RWPE2 (cell line): ENCODE data around the gene CD82.

Experiments
- ATAC-seq: fragments of 200-7000 bp; cut with Tn5 transposase; 3 replicates; pipeline ENCODE4 v1.9.1; 2021; ENCODE audit warnings: low read depth
- DNase-seq: peaks from one replicate; pipeline ENCODE4 v3.0.0-alpha.2; 2020; ENCODE audit warnings: low spot score
- H3K27ac ChIP-seq: fragments of 450-650 bp; 2 replicates; pipeline ENCODE4 v1.5.1; 2017; ENCODE audit warnings: mild to moderate bottlenecking; ENCODE audit not compliant: poor library complexity, severe bottlenecking
- H3K27me3 ChIP-seq: fragments of 250-450 bp; sonication (Bioruptor Pico); 2 replicates; pipeline ENCODE4 v1.5.1; 2021; ENCODE audit warnings: mild to moderate bottlenecking, moderate library complexity; ENCODE audit not compliant: insufficient read depth, poor library complexity, severe bottlenecking
- H3K36me3 ChIP-seq: fragments of 250-450 bp; sonication (Bioruptor Pico); 2 replicates; pipeline ENCODE4 v1.5.1; 2020; ENCODE audit warnings: low read depth, mild to moderate bottlenecking, moderate library complexity
- H3K4me1 ChIP-seq: fragments of 250-450 bp; sonication (Bioruptor Pico); 2 replicates; pipeline ENCODE4 v1.5.1; 2021; ENCODE audit warnings: mild to moderate bottlenecking, moderate library complexity; ENCODE audit not compliant: insufficient read depth, poor library complexity, severe bottlenecking
- H3K4me3 ChIP-seq: fragments of 250-450 bp; sonication (Bioruptor Pico); 2 replicates; pipeline ENCODE4 v1.5.1; 2021; ENCODE audit warnings: mild to moderate bottlenecking, moderate library complexity; ENCODE audit not compliant: severe bottlenecking
- H3K9me3 ChIP-seq: fragments of 250-450 bp; sonication (Bioruptor Pico); 2 replicates; pipeline ENCODE4 v1.5.1; 2021; ENCODE audit warnings: mild to moderate bottlenecking, moderate library complexity; ENCODE audit not compliant: severe bottlenecking
- TF ChIP-seq, protein P1 (sequence below): fragments of 450-650 bp; IDR thresholded peaks from one replicate; pipeline ENCODE4 v1.5.1; 2017; ENCODE audit warnings: mild to moderate bottlenecking, moderate library complexity; ENCODE audit not compliant: poor library complexity, severe bottlenecking

The CD82 gene

DNA sequence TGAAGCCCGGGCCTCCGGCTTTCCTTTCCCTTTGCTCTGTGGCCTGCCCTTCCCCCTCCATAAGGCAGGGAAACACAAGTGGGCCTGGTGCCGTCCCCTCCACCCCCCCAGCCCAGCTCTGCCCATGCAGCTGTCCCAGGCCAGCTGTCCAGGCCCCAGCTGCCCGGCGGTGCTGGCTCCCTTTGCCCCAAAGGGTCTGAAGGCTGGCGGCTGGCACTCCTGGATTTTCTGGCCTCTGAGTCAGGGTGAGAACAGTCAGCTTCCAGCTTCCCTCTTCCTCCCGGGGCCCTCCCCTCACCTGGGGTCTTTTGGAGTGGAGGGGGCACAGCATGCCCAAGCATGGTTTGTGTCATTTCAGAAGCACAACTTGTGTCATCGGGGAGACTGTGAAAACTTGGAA, 27.8 kb downstream of the CD82 start:
- Histone ChIP-seq H3K27me3 (no peaks in the 10 kb centered on the region), H3K9me3 (no peaks in the 10 kb centered on the region), H3K4me1 (no peaks in the 10 kb centered on the region), H3K27ac (no peak overlapping the region), H3K4me3 (no peak overlapping the region), H3K36me3 (peaks cover 5% of the 10 kb centered on the region)
- TF ChIP-seq, protein P1, sequence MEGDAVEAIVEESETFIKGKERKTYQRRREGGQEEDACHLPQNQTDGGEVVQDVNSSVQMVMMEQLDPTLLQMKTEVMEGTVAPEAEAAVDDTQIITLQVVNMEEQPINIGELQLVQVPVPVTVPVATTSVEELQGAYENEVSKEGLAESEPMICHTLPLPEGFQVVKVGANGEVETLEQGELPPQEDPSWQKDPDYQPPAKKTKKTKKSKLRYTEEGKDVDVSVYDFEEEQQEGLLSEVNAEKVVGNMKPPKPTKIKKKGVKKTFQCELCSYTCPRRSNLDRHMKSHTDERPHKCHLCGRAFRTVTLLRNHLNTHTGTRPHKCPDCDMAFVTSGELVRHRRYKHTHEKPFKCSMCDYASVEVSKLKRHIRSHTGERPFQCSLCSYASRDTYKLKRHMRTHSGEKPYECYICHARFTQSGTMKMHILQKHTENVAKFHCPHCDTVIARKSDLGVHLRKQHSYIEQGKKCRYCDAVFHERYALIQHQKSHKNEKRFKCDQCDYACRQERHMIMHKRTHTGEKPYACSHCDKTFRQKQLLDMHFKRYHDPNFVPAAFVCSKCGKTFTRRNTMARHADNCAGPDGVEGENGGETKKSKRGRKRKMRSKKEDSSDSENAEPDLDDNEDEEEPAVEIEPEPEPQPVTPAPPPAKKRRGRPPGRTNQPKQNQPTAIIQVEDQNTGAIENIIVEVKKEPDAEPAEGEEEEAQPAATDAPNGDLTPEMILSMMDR, result no peak
- DNase-seq, result no peak
- ATAC-seq, result no peak

DNA sequence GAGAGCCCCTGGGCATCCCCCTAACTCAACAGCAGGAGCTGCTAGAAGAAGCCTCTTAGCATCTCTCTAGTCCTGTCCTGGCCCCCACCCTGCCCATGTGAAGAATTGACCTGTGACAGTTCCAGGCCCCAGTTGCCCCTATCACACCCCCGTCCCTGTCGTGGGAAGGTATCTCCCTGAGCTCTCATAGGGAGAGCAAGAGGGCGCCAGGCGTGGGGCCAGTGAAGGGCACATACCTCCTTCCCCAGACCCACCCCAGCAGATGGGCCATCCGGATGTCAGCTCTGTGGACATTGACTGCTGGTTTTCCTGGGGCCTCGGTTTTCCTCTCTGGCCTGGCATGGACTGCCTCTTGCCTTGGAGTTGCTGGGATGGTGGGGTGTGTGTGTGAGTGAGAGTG, 29.5 kb downstream of the CD82 start:
- Histone ChIP-seq H3K27me3 (no peaks in the 10 kb centered on the region), H3K27ac (no peak overlapping the region), H3K4me3 (no peak overlapping the region), H3K9me3 (no peaks in the 10 kb centered on the region), H3K4me1 (no peaks in the 10 kb centered on the region), H3K36me3 (no peaks in the 10 kb centered on the region)
- ATAC-seq, result no peak
- DNase-seq, result no peak
- TF ChIP-seq, protein P1, result no peak

DNA sequence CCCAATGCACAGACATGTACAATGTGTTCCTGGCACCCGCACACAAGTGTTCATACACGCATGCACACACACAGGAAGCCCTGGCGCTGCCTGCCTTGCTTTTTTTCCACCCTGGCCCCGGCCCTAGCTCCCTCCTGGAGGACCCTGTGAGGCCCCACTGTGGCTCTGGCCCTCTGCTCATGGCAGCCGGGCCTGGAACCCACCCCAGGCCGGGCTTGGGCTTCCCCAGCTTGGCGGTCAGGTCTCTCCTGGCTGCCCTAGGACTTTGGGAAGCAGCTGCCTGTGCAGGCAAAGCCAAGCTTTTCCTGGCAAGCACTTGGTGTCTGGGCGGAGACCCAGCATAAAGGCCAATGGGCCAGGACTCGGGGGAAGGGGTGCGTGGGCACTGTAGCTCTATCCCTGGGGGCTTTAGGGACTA, 30.5 kb downstream of the CD82 start:
- Histone ChIP-seq H3K9me3 (no peaks in the 10 kb centered on the region), H3K27me3 (no peaks in the 10 kb centered on the region), H3K4me3 (no peak overlapping the region), H3K36me3 (no peaks in the 10 kb centered on the region), H3K4me1 (no peaks in the 10 kb centered on the region), H3K27ac (no peak overlapping the region)
- DNase-seq, result no peak
- TF ChIP-seq, protein P1, result no peak
- no peak for ATAC-seq

DNA sequence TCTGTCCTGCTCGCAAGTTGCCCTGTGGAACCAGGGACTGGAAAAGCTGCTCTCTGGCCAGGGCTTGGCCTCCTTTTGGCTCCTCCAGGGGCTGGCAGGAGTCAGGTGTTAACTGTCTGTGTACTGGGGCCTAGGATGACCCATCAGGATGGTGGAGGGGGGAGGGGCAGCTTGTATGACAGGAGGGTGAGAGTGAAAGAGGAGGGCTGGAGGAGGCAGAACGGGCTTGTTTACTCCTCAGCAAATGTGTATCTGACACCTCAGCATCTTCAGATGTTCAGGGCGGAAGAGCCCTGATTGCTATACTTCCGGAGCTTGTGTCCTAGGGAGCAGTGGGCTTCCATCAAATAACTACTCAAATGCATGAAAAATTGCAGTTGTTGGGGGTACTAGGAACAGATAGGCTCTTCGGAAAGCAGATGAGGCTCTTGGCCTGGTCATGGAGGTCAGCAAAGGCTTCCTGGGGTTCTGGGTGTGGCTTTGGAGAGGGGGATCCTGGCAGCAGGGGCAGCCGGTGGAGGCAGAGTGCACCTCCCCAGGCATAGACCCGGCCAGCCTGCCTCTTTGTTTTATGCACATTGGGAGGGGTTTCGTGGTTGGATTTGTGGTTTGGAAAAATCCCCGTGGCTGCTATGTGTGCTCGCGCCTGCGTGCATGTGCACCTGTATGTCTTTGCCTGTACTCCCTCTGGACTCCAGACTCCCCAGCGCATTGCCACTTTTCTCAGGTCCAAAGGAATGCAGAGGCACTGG, 31.2 kb downstream of the CD82 start:
- no peak overlapping the region for H3K27ac ChIP-seq
- TF ChIP-seq, protein P1, result no peak
- H3K4me1 ChIP-seq, result no peaks in the 10 kb centered on the region
- H3K9me3 ChIP-seq, result no peaks in the 10 kb centered on the region
- no peak for ATAC-seq
- 0 out of 2 replicates have a peak, but pooled peaks cover under 1% of the 10 kb centered on the region for H3K36me3 ChIP-seq
- no peak for DNase-seq
- no peak overlapping the region for H3K4me3 ChIP-seq
- no peaks in the 10 kb centered on the region for H3K27me3 ChIP-seq

DNA sequence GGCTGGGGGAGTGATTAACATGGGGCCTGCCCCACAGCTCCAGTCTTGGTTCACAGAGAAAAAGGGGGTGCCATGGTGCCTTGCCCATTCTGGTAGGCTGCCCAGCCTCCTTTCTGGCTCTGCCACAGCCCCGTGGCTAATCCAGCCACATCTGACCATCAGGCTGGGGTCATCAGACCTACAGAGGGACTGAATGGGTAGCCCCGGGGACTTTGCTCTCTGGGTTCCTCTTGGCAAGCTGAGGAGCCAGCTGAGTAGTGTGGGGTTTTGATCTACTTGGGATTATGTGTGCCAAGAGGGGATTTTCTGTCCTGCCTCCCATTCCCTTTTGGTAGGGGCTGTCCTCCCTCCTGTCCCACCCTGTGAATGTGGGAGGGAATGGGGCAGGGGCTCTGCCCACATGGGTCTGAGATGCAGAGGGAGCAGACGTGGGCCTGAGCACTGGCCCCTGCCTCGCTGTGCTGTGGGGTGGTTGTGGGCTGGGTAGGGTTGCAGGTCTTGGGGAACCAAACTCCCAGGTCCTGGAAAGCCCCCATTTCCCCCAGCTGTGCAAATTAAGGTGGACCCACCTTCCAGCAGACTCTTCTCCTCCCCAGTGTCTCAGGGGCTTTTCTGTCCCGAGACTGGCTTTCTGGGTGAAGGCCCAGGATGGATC, 32.0 kb downstream of the CD82 start:
- ATAC-seq (no peak), DNase-seq (no peak)
- no peak overlapping the region for H3K4me3 ChIP-seq
- 0 out of 2 replicates have a peak, but pooled peaks cover 6% of the 10 kb centered on the region for H3K36me3 ChIP-seq
- TF ChIP-seq, protein P1, result no peak
- no peaks in the 10 kb centered on the region for H3K4me1 ChIP-seq
- no peak overlapping the region for H3K27ac ChIP-seq
- H3K9me3 ChIP-seq, result no peaks in the 10 kb centered on the region
- no peaks in the 10 kb centered on the region for H3K27me3 ChIP-seq
